Fibroblast of skin of left quadriceps (primary cell): ENCODE measurements around the gene BCR.
"Not testable (repeated sequence)": the region's sequence is repeated elsewhere in the genome, so short reads cannot be mapped to it uniquely, and the experiment has no call there.

Experiments used
- DNase-seq, 2 experiments: peaks; one replicate each; pipeline ENCODE4 v3.0.0-alpha.2; 2013; ENCODE audit warnings: low read depth in 2 of 2

Gene BCR

DNA sequence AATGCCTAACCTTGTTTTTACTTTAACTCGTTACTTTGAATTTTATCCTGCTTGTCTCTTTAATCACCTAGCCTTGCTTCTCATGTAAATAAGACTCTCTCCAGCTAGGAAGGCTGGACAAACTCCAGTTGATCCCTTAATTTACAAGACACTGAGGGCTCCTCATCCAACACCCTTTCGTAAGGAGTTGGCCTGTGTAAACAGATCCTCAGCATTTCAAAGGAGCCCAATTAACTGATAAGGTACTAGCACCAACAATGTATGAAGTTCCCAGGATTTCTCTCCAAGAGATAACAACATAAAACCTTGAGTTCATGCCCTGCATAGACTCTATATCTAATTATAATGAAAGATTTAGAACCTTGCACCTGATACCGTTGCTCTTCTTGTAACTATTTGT lies 186.9 kb downstream of the BCR start:
- DNase-seq = not testable (repeated sequence)
